SK-N-MC (cell line): ENCODE results near the gene AKT1S1.

ENCODE experiments used
- DNase-seq: peaks from one replicate; pipeline ENCODE4 v3.0.0-alpha.2; 2011; ENCODE audit warnings: low read depth, low spot score
- H3K27ac ChIP-seq: fragments of 200-600 bp; sonication (generic); 2 replicates; pipeline ENCODE4 v1.5.1; 2016; ENCODE audit warnings: mixed run types
- H3K36me3 ChIP-seq: fragments of 200-600 bp; sonication (generic); 2 replicates; pipeline ENCODE4 v1.6.1; 2017; ENCODE audit warnings: antibody characterized with exemption, low read length, mixed read lengths; ENCODE audit not compliant: insufficient read depth
- H3K4me3 ChIP-seq: fragments of 200-600 bp; sonication (generic); 2 replicates; pipeline ENCODE4 v1.5.1; 2016
- H3K9ac ChIP-seq: fragments of 200-600 bp; sonication (generic); 2 replicates; pipeline ENCODE4 v1.8.0; 2017; ENCODE audit warnings: mixed run types, mixed read lengths; ENCODE audit not compliant: insufficient read length
- H3K9me3 ChIP-seq: fragments of 200-600 bp; sonication (generic); 2 replicates; pipeline ENCODE4 v1.6.1; 2017; ENCODE audit warnings: low read depth, mild to moderate bottlenecking, antibody characterized with exemption, low read length, moderate library complexity, mixed read lengths
- EZH2 ChIP-seq: fragments of 200-600 bp; sonication (generic); IDR thresholded peaks from one replicate; pipeline ENCODE4 v1.6.1; 2017; ENCODE audit warnings: antibody characterized with exemption
- FOXP2 ChIP-seq: optimal IDR thresholded peaks from 2 replicates; pipeline ENCODE3; 2011; ENCODE audit warnings: mild to moderate bottlenecking, moderate library complexity; ENCODE audit not compliant: insufficient read depth; ENCODE audit errors: extremely low read length, control extremely low read depth
- POLR2AphosphoS5 ChIP-seq: IDR thresholded peaks from 2 replicates; pipeline ENCODE4 v1.6.1; 2012; ENCODE audit warnings: mild to moderate bottlenecking, low read depth, low read length, borderline replicate concordance

The AKT1S1 gene

DNA sequence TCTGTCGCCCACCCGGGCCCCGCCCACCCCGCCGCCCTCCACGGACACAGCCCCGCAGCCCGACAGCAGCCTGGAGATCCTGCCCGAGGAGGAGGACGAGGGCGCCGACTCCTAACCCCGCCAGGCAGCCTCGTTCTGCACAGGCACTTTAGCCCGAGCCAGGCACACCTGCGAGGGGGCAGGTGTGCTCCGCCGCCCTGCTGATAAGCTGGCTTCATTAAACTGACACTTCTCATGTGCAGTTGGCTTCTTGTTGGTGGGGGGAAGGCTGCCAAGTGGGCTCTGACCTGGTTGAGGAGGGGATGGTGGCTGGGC is 11.3 kb upstream of the AKT1S1 start:
- no peak overlapping the region for H3K4me3 ChIP-seq
- no peak for DNase-seq
- TF ChIP-seq POLR2AphosphoS5 (no peak), EZH2 (no peak), FOXP2 (no peak)

GRCh38 chr19:49887665-49888509 is 10.7 kb upstream of the AKT1S1 start:
- no peak overlapping the region for H3K4me3 ChIP-seq
- no peaks in the 10 kb centered on the region for H3K9me3 ChIP-seq
- H3K27ac ChIP-seq, result no peak overlapping the region
- no peak overlapping the region for H3K9ac ChIP-seq
- no peak for TF ChIP-seq FOXP2
- no peak for TF ChIP-seq POLR2AphosphoS5
- no peak for TF ChIP-seq EZH2
- DNase-seq, result no peak
- H3K36me3 ChIP-seq, result peaks cover 21% of the 10 kb centered on the region

More for the DNA sequence above, 11.3 kb upstream of the AKT1S1 start:
- peaks cover 15% of the 10 kb centered on the region for H3K36me3 ChIP-seq
- no peak overlapping the region for H3K9ac ChIP-seq
- H3K9me3 ChIP-seq, result no peaks in the 10 kb centered on the region
- no peak overlapping the region for H3K27ac ChIP-seq

DNA sequence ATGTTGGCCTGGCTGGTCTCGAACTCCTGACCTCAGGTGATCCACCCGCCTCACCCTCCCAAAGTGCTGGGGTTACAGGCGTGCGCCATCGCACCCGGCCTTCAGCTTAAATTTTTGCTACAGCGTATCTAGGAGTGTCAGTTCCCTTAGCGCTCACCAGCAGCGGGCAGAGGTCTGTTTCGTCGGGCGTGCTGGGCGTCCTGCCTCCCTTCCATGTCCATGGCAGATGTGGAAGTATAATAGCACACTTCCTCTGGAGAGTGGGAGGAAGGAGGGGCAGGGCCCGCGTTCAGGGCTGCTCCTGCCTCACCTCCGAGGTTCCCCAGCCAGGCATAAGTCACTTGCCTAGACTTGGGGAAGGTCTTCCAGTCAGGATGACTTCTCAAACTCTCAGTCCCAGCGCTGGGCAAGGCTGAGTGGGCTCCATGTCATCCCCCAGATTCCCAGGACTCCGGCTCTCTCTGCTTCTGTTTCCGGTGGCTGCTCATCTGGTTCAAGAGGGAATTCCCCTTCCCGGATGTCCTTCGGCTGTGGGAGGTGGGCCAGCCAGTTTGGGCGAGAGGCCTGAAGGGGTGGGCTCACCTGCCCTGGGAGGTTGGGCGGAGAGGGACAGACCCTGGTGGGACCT is 10.0 kb upstream of the AKT1S1 start:
- Histone ChIP-seq H3K4me3 (no peak overlapping the region), H3K27ac (no peak overlapping the region), H3K36me3 (peaks cover 28% of the 10 kb centered on the region), H3K9ac (no peak overlapping the region), H3K9me3 (no peaks in the 10 kb centered on the region)
- no peak for TF ChIP-seq POLR2AphosphoS5
- TF ChIP-seq EZH2, result no peak
- no peak for TF ChIP-seq FOXP2
- no peak for DNase-seq

DNA sequence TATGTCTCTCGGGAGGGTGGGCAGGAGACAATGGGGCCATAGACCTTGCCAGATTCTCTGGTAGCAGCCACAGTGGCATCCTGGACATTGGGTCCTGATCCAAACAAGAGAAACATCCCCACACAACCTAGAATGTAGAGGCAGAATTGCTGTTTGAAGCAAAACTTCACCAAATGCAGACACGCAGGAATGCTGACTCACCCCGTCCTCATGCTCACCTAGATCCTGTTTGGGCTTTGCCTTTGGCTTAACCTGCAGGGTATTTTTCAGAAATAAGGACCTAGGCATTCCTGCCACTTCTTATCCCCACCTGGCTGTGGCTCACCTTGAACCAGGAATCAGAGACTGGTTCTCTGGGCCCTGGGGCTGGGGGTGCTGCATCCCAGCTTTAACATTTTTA is 7.6 kb upstream of the AKT1S1 start:
- no peak for TF ChIP-seq FOXP2
- TF ChIP-seq EZH2, result no peak
- TF ChIP-seq POLR2AphosphoS5, result no peak
- Histone ChIP-seq H3K9ac (no peak overlapping the region), H3K36me3 (peaks cover 50% of the 10 kb centered on the region), H3K4me3 (no peak overlapping the region), H3K9me3 (no peaks in the 10 kb centered on the region), H3K27ac (no peak overlapping the region)
- no peak for DNase-seq

DNA sequence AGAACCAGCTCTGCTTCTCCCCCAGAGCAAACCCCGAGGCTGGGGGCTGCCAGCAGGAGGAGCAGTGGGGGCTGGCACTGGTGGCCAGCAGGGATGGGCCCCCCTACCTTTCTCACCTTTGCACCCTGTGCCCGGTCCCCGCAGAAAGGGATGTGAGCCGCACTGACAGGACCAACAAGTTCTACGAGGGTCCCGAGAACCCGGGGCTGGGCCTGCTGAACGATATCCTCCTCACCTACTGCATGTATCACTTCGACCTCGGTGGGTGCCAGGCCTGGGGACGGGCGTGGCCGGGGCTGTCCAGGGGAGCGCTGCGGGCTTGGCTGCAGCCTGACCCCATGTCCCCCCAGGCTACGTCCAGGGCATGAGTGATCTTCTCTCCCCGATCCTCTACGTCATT is 7.0 kb upstream of the AKT1S1 start:
- Histone ChIP-seq H3K27ac (no peak overlapping the region), H3K36me3 (peaks cover 55% of the 10 kb centered on the region), H3K9ac (no peak overlapping the region), H3K9me3 (no peaks in the 10 kb centered on the region), H3K4me3 (no peak overlapping the region)
- no peak for TF ChIP-seq FOXP2
- no peak for TF ChIP-seq EZH2
- TF ChIP-seq POLR2AphosphoS5, result no peak
- DNase-seq, result no peak

DNA sequence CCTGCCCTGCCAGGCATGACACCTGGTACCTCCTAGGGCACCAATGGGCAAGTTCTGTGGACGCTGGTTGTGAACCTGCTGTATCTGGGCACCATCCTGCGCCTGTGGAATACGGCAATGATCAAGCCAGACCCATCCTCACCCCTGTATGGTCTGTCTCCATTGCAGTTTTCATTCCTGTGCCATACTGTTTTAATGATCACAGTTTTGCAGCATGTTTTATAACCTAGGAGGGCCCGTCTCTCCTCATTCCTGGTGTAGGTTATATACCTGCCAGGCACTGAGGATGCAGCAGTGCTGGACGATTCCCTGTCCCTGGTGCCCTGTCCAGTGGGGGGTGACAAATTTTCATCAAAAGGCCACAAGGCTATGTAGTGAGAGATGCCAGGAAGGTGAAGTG is 5.9 kb upstream of the AKT1S1 start:
- Histone ChIP-seq H3K36me3 (peaks cover 55% of the 10 kb centered on the region), H3K27ac (no peak overlapping the region), H3K9me3 (no peaks in the 10 kb centered on the region), H3K9ac (no peak overlapping the region), H3K4me3 (no peak overlapping the region)
- TF ChIP-seq EZH2, result no peak
- no peak for TF ChIP-seq POLR2AphosphoS5
- no peak for TF ChIP-seq FOXP2
- DNase-seq, result no peak

GRCh38 chr19:49882643-49883042 is 5.5 kb upstream of the AKT1S1 start:
- Histone ChIP-seq H3K9ac (no peak overlapping the region), H3K27ac (no peak overlapping the region), H3K4me3 (no peak overlapping the region), H3K9me3 (no peaks in the 10 kb centered on the region), H3K36me3 (peaks cover 55% of the 10 kb centered on the region)
- DNase-seq, result no peak
- TF ChIP-seq EZH2 (no peak), POLR2AphosphoS5 (no peak), FOXP2 (no peak)

- Histone ChIP-seq H3K9ac (no peak overlapping the region), H3K4me3 (no peak overlapping the region), H3K9me3 (no peaks in the 10 kb centered on the region), H3K27ac (no peak overlapping the region), H3K36me3 (peaks cover 55% of the 10 kb centered on the region)
- no peak for DNase-seq
- no peak for TF ChIP-seq EZH2
- TF ChIP-seq FOXP2, result no peak
- TF ChIP-seq POLR2AphosphoS5, result no peak
Observed at GRCh38 chr19:49881672-49882394, 4.7 kb upstream of the AKT1S1 start.

GRCh38 chr19:49881186-49881585 is 4.0 kb upstream of the AKT1S1 start:
- H3K4me3 ChIP-seq, result no peak overlapping the region
- TF ChIP-seq EZH2, result no peak
- no peak for TF ChIP-seq POLR2AphosphoS5
- TF ChIP-seq FOXP2, result no peak
- H3K27ac ChIP-seq, result no peak overlapping the region
- no peaks in the 10 kb centered on the region for H3K9me3 ChIP-seq
- peaks cover 55% of the 10 kb centered on the region for H3K36me3 ChIP-seq
- H3K9ac ChIP-seq, result no peak overlapping the region
- DNase-seq, result no peak
